Ureter (tissue), 1 donor: ENCODE results near the gene SLC40A1. TPM values are rescaled to one million over a fixed set of nuclear protein-coding genes. Genes with fewer than 3 reads are reported as not detected.

Experiments used
- DNase-seq: peaks from one replicate; pipeline ENCODE4 v3.0.0-alpha.2; 2020; ENCODE audit warnings: low spot score
- total RNA-seq: library from RNA; stranded (reverse); gene quantifications from one replicate; pipeline ENCODE4 v1.2.4, GENCODE V29; 2023
- donor health status: DM: yes; HTN: yes; CAD: no.

SLC40A1 gene
- total RNA-seq, 1 donor from 2014 or later, result 39.9 TPM

GRCh38 chr2:189599245-189599644 lies 18.7 kb upstream of the SLC40A1 start:
- DNase-seq, result no peak

DNA sequence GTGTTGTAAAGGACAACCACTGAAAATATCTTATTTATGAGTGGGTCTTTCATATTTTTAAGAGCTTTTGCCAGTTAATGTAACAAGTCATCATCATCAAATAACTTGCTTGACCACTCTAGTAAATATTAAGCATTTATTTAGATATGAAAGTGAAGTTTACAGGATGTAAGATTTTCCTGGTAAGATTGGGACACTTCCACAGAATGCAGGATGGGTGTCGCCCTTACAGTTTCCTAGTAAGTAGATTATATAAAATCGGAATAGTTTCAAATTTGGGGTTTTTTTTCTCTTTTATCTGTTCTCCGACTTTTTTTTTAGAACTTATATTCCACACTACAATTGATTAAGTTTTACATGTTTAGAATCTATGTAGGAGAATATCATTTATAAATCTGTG lies 14.8 kb upstream of the SLC40A1 start:
- DNase-seq, result no peak

GRCh38 chr2:189594305-189594704 lies 13.7 kb upstream of the SLC40A1 start:
- no peak for DNase-seq

GRCh38 chr2:189593115-189593514 lies 12.5 kb upstream of the SLC40A1 start:
- DNase-seq, result no peak

- no peak for DNase-seq
Observed at GRCh38 chr2:189592353-189592984, 11.9 kb upstream of the SLC40A1 start.

GRCh38 chr2:189587780-189588179 lies 7.2 kb upstream of the SLC40A1 start:
- no peak for DNase-seq

DNA sequence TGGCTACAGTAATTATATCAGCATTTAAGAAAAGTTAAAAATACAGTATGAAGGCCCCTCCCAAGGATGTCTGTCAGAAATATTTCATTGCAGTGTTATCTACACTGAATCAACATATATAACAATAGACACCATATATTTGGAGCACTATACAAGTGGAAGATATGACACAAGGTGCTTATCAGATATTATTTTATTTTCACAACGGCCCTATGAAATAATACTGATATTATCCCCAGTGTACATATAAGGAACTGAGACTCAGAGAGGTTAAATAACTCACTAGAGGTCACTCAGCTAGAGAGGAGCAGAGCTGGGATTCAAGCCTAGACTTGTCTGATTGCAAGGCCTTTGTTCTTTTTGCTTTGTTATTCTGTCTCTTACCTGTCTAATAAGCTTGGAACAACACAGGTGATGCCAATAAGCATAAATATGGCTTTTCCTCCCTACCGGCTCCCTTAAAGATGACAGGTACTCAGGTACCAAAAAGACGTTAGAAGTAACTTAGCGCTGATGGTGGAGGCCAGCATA lies 4.7 kb upstream of the SLC40A1 start:
- DNase-seq, result no peak

DNA sequence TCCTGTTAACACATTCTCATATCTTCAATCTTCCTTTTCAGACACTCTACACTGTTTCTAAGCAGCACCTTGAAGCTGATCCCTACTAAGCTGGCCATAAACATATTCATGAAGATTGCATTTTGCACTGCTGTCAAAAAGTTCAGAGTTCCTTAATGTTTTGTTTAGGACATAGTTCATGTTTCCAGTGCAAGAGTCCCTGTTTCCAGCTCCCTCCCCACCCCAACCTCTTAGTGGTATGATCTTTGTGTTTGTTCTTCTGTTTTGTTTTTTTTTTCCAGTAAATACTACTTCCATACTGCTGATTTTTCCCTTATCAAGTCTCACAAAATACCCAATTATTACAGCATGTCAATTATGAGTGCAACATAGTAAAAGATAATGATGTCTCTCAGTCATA lies 4.1 kb upstream of the SLC40A1 start:
- no peak for DNase-seq

GRCh38 chr2:189583227-189584198 lies 2.9 kb upstream of the SLC40A1 start:
- DNase-seq, result no peak

DNA sequence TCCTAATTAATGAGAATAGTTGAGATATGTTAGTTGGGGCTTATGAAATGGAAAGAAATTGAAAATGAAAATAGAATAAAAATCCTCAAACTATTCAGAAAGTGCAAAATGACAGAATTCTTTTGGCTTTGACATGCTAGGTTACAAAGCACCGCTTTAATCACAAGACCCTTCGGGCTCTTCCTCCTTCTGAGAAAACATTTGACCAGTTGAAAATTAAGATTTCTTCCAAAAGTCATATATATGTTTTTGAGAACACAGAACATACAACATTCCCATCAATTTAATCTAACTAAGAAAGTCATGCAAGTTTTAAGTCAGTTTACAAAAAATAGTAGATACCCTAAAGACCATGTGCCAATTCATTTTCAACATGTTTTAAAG lies 2.2 kb upstream of the SLC40A1 start:
- DNase-seq, result no peak

DNA sequence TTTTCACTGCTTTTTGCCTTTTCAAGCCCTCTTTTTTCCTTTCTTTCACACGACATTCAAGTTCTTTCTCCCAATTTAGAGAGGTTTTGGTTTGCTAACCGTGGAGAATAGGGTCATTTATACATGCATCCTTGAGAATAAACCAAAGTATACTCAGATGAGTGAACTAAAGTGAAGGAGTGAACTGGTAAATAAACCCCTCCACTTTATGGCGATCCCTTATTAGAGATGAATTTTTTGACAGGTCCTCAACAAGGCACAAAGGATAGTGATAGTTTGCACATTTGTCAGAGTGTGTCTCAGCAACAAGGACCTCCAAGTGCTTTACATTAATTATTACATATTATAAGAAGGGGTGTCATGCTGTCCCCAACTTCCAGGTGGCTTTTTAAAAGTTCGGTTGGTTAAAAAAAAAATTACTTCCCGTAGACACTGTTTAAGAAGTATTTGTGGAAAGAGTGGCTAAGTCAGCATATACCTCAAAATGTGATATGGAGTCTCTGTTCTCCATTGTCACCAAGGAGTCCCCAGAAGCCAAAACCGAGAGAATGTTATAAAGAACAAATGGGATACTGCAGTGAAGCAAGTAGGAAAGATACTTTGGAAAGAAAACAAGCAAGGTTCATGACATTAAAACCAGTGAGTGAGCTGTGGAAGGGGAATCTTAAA lies 1.7 kb upstream of the SLC40A1 start:
- DNase-seq, result no peak

DNA sequence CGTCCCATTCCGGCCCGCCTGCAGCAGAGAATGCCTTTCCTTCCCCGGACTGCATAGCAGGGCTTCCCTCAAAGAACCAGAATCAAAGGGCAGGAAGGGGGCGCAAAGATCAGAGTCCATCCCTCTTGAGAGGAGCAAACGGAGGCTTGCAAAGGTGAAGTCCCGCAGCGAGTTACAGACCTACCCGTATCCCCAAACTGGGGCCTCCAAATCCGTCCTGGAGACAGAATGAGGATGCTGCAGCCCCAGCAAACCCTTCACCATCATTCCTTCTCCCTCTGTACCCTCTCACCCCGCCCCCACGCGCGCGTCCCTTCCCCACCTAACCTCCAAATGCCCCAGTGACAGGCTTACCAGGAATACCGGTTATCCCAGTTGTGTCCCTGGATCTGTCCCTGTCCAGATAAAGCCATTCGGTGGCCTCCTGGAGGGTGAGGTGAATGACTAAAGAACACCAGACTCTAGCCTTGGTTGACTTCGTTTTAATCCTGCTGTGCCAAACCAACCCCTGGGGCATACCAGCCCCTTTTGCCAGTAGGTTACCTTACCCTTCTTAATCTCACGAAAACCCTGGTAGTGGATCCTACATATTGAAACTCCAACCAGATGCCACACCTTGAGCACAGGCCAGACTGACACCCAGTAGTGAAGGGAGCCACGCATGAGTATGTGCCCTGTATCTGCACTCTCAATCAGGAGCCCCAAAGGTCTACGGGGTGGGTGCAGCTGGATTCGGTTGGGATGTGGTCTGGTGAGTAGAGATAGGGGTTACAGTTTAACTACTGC lies 961 bp upstream of the SLC40A1 start:
- peak; percentile 46 for DNase-seq

DNA sequence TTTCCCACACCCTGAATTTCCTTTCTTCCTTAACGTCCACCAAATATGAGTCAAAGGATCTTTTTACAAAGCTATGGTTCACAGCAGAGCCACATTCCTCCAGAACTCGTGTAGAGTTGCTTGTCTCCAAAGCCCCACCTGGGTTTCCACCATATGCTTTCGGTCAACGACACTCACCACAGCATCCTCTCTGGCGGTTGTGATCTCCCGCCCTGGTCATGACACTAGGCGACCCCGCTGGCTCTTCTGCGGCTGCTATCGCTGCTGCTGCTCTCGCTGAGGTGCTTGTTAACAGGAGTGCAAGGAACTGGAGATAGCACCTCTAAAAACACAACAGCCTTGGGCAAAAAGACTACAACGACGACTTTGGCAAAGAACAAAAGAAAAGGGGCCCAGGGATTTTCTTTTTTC lies 340 bp downstream of the SLC40A1 start:
- peak; percentile 48 for DNase-seq

DNA sequence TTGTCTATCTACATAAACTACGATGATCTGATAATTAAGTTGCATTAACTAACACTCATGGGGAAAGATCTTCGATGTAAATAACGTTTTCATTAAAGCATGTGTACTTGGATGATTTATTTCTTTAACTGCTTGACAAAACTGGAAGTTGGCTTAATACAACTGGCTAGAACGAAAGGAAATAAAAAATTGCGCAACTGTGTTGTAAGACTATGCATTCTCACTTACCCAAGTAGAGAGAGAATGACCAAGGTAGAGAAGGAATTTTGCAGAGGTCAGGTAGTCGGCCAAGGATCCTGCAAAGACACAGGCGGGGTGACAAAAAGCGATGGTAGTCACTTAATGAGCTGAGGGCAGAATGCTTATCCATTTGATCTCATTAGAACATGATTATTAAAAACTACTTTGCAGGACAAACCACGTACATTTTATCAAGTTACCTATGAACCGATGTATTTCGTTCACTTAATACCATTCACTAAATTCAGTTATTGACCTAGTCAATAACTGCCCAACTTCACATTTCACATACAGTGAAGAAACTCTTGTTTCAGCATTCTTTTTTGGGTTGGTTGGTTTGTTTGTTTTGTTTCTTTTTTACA lies 900 bp downstream of the SLC40A1 start:
- no peak for DNase-seq

DNA sequence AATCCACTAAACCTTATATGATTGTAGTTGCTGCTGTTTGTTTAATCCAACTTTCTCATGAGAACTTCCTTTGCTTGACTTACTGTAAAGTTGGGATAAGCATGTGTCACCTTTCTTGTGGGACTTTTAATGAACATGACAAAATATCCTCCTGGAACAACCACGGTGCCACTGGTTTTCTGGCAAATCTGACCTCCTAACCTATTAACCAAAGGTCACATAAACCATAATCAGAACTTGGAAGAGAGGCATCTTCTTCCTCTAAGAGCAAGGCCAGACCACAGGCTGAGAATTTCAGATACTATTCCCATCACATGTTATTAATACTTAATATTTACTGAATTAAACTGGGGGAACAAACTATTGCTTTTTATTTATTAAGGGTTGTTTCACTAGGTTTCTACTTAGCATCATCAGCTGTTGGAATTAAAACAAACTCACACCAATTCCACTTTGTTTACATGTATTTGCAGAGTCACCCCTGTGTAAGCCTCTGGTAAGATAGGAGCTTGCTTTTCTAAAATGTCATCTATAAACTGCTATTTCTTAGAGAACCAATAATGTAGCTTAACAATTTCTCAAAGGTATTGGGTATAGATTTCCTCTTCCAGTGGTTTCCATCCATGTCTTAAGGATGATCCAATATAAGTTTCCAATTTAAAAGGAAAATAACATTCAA lies 2.2 kb downstream of the SLC40A1 start:
- DNase-seq, result no peak

GRCh38 chr2:189577121-189577520 lies 3.5 kb downstream of the SLC40A1 start:
- no peak for DNase-seq

GRCh38 chr2:189576396-189576795 lies 4.2 kb downstream of the SLC40A1 start:
- DNase-seq, result no peak

GRCh38 chr2:189574793-189575475 lies 5.7 kb downstream of the SLC40A1 start:
- no peak for DNase-seq

- no peak for DNase-seq
Observed at GRCh38 chr2:189570570-189571031, 10.0 kb downstream of the SLC40A1 start.
